HuH-7.5 (cell line): ENCODE results near the gene GMDS.

Source experiments
- DNase-seq: peaks from one replicate; pipeline ENCODE4 v3.0.0; 2011; ENCODE audit warnings: low spot score

Gene GMDS

GRCh38 chr6:1739220-1739619 is 506.2 kb downstream of the GMDS start:
- no peak for DNase-seq

GRCh38 chr6:1738558-1739081 is 506.8 kb downstream of the GMDS start:
- DNase-seq = no peak

- DNase-seq = no peak
Measured at GRCh38 chr6:1737463-1738311, 507.7 kb downstream of the GMDS start.

GRCh38 chr6:1736346-1737105 is 508.9 kb downstream of the GMDS start:
- DNase-seq = no peak

GRCh38 chr6:1735239-1735803 is 510.1 kb downstream of the GMDS start:
- DNase-seq = no peak

GRCh38 chr6:1730882-1731281 is 514.5 kb downstream of the GMDS start:
- DNase-seq = no peak

GRCh38 chr6:1729750-1730140 is 515.7 kb downstream of the GMDS start:
- DNase-seq = no peak

- no peak for DNase-seq
Measured at GRCh38 chr6:1729133-1729749, 516.2 kb downstream of the GMDS start.

GRCh38 chr6:1726341-1726768 is 519.0 kb downstream of the GMDS start:
- DNase-seq = no peak

GRCh38 chr6:1724616-1725015 is 520.8 kb downstream of the GMDS start:
- DNase-seq = no peak

- DNase-seq = no peak
Measured at GRCh38 chr6:1724124-1724523, 521.3 kb downstream of the GMDS start.

GRCh38 chr6:1722801-1723200 is 522.6 kb downstream of the GMDS start:
- no peak for DNase-seq

GRCh38 chr6:1720620-1721322 is 524.6 kb downstream of the GMDS start:
- no peak for DNase-seq

- no peak for DNase-seq
Measured at GRCh38 chr6:1719922-1720321, 525.5 kb downstream of the GMDS start.

- no peak for DNase-seq
Measured at GRCh38 chr6:1716868-1717267, 528.5 kb downstream of the GMDS start.

GRCh38 chr6:1716396-1716795 is 529.0 kb downstream of the GMDS start:
- DNase-seq = no peak

- no peak for DNase-seq
Measured at GRCh38 chr6:1715336-1715735, 530.1 kb downstream of the GMDS start.

GRCh38 chr6:1714654-1715053 is 530.8 kb downstream of the GMDS start:
- DNase-seq = no peak

GRCh38 chr6:1713016-1713600 is 532.3 kb downstream of the GMDS start:
- DNase-seq = no peak

GRCh38 chr6:1712451-1712850 is 533.0 kb downstream of the GMDS start:
- no peak for DNase-seq

GRCh38 chr6:1711136-1711535 is 534.3 kb downstream of the GMDS start:
- no peak for DNase-seq
